NCI-H187 (cell line): Measurements from ENCODE around the gene TPBG.
"Not testable (repeated sequence)": the region's sequence is repeated elsewhere in the genome, so short reads cannot be mapped to it uniquely, and the experiment has no call there.

Experiments used
- DNase-seq, 2 experiments: peaks; one replicate each; lab custom pipeline; 2025; lab: John Stamatoyannopoulos, UW

TPBG gene

DNA sequence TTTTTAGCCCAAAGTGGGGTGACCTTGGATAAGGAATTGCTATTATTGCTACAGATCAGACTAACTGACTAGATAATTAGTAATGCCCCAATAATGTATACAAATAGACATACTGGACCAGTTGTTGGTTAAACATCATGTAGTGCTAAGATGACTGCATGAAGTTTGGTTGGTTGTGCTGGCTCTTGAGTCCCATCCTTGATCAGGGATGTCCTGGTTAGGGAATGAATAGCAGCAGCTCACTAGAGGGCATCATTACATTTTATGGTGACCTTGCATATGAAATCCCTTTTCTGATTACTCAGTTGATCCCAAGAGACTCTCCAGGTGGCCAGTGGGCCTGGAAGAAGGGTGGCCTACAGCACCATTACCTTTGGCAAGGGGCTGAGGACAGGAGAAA, 10.9 kb downstream of the TPBG start:
- no peak for DNase-seq

DNA sequence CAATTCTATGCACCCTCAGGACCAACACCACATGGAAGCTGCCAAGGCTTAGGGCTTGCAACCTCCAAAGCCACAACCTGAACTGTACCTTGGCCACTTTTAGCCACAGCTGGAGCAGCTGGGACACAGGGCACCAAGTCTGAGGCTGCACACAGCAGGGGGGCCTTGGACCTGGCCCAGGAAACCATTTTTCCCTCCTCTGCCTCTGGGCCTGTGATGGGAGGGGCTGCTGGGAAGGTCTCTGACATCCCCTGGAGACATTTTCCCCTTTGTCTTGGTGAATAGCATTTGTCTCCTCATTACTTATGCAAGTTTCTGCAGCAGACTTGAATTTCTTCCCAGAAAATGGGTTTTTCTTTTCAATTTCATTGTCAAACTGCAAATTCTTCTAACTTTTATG, 13.0 kb downstream of the TPBG start:
- DNase-seq: no peak

DNA sequence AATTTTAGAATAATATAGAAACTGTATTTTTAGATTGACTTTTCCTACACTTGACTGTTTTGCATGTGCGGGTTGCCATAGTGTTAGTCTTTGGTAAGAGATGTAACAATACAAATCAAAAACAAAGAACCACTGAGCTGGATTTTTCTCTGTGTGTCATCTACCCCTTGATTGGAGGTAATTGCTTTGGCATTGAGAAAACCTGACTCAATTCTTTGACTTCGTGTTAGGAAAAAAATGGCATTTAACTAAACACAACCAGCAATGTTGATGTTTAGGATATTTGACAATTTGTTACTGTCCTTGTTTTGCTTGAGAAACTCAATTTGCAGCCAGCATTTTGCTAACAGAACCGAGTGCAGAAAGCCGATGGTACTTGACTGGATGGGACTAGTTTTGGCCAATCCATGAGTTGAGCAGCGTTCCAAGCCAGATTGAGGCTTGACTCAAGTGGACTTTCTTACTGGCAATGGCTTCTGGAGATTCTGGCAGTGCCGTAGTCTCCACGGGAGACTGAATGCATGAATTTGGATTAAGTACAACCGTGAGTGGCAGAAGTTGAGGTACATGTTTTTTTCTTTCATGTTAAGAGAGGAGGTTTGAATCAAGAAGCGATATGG, 17.1 kb downstream of the TPBG start:
- DNase-seq: no peak

DNA sequence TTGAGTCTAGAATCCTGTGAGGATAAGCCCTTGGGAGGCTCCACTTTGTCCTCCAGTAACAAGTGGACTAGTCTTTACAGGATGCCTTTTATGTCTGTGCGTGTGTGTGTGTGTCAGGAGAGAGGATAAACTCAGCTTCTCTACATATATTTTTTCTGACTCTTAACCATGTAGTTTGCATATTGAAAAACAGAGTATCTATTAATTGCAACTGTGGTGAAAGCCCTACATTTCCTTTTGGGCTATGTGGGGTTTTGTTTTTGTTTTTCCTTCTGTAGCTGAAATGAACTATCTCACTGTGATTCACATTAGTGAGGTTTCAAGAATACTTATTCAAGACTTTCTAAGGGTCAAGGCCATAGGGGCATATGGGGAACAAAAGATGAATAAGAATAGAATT, 17.7 kb downstream of the TPBG start:
- no peak for DNase-seq

DNA sequence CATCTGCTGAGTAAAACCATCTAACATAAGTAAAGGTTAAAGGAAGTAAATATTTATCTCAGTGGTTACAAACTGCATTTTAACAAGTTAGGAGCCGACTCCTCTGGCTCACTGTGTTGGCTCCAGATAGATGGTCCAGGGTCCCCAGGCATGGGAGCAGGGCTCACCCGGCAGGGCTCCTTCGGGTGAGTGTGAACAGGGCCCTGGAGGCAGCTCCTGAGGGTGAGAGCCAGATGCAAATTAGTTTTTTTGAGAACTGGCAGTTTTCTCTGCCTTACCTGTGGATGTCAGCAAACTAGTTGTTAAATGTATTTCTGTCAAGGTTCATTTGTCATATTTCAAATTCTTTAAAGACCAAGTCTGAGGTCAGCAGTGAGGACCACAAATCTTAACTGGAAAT, 21.5 kb downstream of the TPBG start:
- DNase-seq: no peak

DNA sequence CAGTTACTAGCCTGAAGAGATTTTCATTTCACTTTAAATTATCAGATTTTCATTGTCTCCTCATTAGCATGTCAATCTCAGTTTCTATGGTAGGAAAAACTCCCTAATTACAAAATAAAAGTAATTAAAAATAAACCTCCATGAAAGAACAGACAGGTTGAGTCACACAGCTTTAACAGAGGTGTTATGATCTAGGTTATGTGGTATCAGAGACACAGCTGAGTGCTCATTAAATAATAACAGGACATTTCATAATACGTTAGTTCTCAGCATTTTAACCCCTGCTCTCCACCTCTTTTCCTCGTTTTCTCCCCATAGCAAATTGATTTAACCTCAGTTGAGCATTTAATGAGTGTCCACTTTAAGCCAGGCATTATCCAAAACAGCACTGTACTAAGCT, 21.9 kb downstream of the TPBG start:
- no peak for DNase-seq

DNA sequence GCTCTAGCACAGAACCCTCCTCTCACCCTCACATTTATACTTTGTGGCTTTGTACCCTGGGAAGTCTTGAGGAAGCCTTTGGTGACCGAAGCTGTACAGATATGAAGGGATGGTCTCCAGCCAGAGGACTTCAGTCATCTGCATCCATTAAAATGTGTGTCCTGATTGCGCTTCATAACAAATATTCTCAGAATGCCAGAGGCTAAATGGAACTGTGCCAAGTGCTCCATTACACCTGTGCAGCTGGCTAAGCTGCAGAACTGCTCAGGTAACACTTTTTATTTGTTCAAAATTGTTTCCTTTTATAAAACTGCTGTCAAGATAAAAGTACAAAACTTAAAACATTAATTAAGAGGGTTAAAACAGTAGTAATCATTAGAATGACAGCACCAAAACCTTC, 22.3 kb downstream of the TPBG start:
- DNase-seq: no peak

DNA sequence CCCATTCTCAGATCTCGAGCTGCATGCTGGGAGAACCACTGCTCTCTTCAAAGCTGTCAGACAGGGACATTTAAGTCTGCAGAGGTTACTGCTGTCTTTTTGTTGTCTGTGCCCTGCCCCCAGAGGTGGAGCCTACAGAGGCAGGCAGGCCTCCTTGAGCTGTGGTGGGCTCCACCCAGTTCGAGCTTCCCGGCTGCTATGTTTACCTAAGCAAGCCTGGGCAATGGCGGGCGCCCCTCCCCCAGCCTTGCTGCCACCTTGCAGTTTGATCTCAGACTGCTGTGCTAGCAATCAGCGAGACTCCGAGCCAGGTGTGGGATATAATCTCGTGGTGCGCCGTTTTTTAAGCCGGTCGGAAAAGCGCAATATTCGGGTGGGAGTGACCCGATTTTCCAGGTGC, 31.2 kb downstream of the TPBG start:
- not testable (repeated sequence) for DNase-seq

DNA sequence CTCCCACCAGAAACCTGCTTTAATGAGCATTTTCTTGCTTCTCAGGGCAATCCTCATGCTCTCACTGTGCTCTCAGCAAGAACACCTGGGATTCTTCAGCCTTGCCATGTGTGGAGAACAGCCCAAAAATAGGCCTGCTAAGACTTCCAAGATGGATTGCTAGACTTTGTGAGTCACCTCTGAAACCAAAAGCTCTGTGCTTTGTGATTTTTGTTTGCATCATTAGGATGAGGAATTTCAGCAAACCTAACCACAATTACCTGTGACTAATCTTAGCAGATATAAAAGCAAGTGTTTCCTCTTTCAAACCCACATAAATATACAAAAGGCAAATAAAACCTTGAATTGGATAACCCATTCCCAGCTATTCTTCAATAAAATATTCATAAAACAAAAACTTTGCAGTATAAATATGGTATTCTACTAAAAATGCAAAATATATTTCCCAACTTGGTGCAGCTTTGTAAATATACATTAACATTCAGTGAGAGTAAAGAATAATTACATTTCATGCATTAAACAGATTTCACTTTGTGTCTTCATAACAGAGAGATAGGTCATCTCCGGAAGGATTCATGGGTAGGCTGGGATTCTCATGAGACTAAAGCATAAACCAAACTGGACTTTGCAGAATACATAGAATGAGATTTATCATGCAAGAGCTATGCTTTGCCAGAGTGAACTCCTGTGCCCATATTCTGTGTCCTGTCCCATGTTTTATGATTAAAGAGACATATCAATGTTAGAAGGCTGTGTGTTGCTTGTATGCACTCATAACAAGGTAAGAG, 33.5 kb downstream of the TPBG start:
- DNase-seq: no peak

DNA sequence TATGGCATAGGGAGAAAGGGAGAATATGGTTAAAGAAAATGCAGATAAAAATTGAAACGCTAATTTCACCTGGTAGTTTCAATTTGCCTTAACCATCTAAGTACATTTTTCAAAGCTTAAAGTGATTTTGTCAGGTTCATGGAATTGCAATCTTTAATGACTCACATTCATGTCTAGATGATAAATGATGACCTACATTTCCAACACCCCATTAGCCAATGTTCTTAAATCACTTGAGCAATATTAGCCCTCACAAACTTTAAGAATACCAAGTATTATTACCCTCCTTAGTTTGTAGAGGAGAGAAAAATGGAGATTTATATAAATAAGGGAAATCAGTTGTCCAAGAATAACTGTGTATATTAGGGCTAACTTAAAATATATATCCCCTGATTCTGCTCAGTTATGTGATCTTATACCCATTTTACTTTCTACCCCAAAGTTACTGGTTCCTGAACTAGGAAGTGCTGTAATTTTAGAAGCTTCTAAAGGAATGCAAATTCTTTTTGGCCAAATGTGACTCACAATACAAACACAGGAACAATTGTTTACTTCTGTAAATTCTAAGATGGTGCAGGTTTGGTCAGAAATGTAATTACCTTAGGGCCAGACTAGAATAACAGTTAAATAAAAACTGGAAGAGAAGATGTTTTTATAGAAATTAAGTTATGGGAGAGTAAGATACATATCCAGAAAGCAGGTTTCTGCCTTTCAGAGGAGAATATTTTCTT, 34.5 kb downstream of the TPBG start:
- no peak for DNase-seq

DNA sequence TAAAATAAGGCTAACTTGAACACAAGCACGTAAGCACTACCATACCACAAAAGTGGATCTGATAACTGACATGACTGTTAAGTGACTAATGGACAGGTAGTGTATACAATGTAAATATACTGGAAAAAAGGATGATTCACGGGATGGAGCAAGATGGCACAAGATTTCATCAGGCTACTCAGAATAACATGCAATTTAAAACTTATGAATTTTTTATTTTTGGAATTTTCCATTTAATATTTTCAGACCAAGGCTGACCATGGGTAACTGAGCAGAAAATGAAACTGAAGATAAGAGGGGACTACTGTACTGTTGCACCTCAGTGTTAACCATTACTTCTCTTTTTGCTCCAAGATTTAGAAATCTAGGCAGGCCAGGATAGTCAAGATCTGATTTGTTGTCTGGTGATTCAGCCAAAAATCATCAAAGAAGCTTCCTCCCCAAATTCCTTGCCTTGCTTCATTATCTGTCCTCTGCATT, 45.4 kb downstream of the TPBG start:
- DNase-seq: no peak

DNA sequence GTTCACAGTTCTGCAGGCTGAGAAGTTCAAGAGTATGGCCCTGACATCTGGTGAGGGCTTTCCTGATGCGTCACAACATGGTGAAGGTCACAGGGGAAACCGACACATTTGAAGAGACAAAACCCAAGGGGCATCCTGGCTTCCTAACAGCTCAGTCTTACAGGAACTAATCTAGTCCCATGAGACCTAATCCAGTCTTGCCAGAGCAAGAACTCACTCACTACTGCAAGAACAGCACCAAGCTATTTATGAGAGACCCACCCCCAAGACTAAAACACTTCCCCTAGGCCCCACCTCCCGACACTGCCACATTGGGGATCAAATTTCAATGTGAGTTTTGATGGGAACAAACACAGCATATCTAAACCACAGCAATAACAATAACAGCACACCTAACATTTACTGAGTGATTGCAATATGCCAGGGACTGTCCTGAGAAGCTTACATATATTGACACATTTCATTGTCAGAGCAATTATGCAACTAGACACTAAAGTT, 46.6 kb downstream of the TPBG start:
- no peak for DNase-seq

DNA sequence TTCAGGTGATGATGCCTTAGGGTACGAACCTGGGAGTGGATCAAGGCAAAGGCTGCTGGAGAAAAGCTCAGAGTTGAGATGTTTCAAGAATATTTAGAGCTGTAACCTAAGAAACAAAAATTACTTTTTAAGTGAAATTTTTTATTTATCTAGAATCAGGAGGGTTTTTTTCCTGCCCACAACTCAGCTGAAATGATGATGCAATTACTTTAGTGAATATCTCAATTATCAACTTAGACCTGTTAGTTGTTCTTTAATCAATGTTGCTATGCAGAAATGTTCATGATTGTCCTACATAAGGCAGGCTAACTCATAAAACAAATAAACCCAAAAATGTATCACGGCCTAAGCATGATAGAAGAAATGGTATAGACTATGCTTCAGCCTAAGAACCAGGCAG, 50.3 kb downstream of the TPBG start:
- no peak for DNase-seq

DNA sequence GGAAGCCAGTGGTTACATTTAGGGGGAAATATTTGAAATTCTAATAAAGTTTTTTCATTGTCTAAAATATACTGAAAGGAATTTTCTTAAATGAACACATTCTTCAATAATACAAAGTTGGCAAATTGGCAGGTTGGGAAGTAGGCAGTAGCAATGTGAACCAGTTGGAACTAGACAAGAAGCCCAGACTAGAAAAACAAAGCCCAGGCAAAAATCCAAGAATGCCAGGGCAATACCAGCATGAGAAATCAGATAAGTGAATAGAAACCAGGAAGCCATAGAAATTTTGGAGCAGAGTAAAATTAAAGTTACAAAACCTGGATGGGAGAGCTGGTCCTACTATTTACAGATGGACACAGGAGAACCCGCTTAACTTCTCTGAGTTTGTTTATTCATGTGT, 52.2 kb downstream of the TPBG start:
- no peak for DNase-seq

DNA sequence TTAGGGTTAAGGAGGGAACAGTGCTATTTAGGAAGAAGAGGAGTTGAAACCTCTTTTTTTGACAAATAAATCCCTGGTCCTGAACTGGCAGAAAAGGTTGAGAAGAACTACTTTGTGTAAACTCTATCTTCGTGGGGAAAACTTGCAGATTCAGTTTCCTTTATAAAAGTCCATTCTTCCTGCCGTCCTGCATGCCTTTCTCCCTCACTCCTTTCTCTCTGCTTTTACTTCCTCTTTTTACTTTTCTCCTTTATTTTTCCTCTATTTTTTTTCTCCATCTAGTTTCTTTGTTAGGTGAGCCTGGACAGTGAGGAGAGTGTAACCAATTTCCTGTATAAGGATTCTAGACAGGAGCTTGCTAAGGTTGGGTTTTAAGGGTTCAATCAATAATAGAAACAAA, 52.7 kb downstream of the TPBG start:
- no peak for DNase-seq
